Measurements from ENCODE around the gene KDM4D. TPM values are rescaled to one million over a fixed set of nuclear protein-coding genes. Genes with fewer than 3 reads are reported as not detected.
A peak's percentile ranks its signal among the peaks of the same experiment; 100 is the strongest.
"Not testable (repeated sequence)": the region's sequence is repeated elsewhere in the genome, so short reads cannot be mapped to it uniquely, and the experiment has no call there.

KDM4D gene
- total and polyA plus RNA-seq, 4 donors = 0.13 to 0.75 (median 0.38) TPM

GRCh38 chr11:95033051-95033450 is 59.5 kb downstream of the KDM4D start:
- WGBS, 2 donors = 67 to 82% methylated on average over 1 of the region's 1 CpG
- no peak for DNase-seq
- Histone ChIP-seq H3K4me3 (ENCODE audit: low read length in 2 of 2) (no peak overlapping the region), H3K36me3 (ENCODE audit: control insufficient read depth in 1 of 2, insufficient read depth in 2 of 2, low read length in 1 of 2) (no peaks in the 10 kb centered on the region), H3K4me1 (ENCODE audit: control insufficient read depth in 1 of 2, insufficient read depth in 2 of 2, low read length in 2 of 2) (no peaks in the 10 kb centered on the region), H3K27ac (ENCODE audit: low read depth in 1 of 2, low read length in 2 of 2) (no peak overlapping the region), H3K9me3 (ENCODE audit: control insufficient read depth, low read length) (no peaks in the 10 kb centered on the region), H3K27me3 (ENCODE audit: control insufficient read depth in 1 of 2, insufficient read depth in 2 of 2, low read length in 1 of 2) (no peaks in the 10 kb centered on the region)
- intact Hi-C loops (cut with DNase I) = no loop called here
- no peak for ATAC-seq (ENCODE audit: low FRiP score)

- H3K36me3 ChIP-seq (ENCODE audit: control insufficient read depth in 1 of 2, insufficient read depth in 2 of 2, low read length in 1 of 2) = no peaks in the 10 kb centered on the region
- DNase-seq = no peak
- H3K27ac ChIP-seq (ENCODE audit: low read depth in 1 of 2, low read length in 2 of 2) = no peak overlapping the region
- no peaks in the 10 kb centered on the region for H3K27me3 ChIP-seq (ENCODE audit: control insufficient read depth in 1 of 2, insufficient read depth in 2 of 2, low read length in 1 of 2)
- no peaks in the 10 kb centered on the region for H3K9me3 ChIP-seq (ENCODE audit: control insufficient read depth, low read length)
- intact Hi-C loops (cut with DNase I) = no loop called here
- no peaks in the 10 kb centered on the region for H3K4me1 ChIP-seq (ENCODE audit: control insufficient read depth in 1 of 2, insufficient read depth in 2 of 2, low read length in 2 of 2)
- ATAC-seq (ENCODE audit: low FRiP score) = no peak
- H3K4me3 ChIP-seq (ENCODE audit: low read length in 2 of 2) = no peak overlapping the region
- WGBS, 2 donors = 75 to 78% methylated on average over 2 of the region's 2 CpGs
Measured at GRCh38 chr11:95035316-95035715, 61.8 kb downstream of the KDM4D start.

- H3K27ac ChIP-seq (ENCODE audit: low read depth in 1 of 2, low read length in 2 of 2); DNase-seq; H3K4me1 ChIP-seq (ENCODE audit: control insufficient read depth in 1 of 2, insufficient read depth in 2 of 2, low read length in 2 of 2); H3K36me3 ChIP-seq (ENCODE audit: control insufficient read depth in 1 of 2, insufficient read depth in 2 of 2, low read length in 1 of 2); H3K27me3 ChIP-seq (ENCODE audit: control insufficient read depth in 1 of 2, insufficient read depth in 2 of 2, low read length in 1 of 2); H3K9me3 ChIP-seq (ENCODE audit: control insufficient read depth, low read length); intact Hi-C loops (cut with DNase I): not testable (repeated sequence)
- WGBS, 2 donors = 17 to 19% methylated on average over 63 to 71 of the region's 71 CpGs
- H3K4me3 ChIP-seq (ENCODE audit: low read length in 2 of 2) = peak overlapping the region in 1 of 2 donors; percentile 1
- ATAC-seq (ENCODE audit: low FRiP score) = peak; percentile 38
Measured at GRCh38 chr11:95037356-95038035, 64.0 kb downstream of the KDM4D start.

GRCh38 chr11:95042239-95042638 is 68.7 kb downstream of the KDM4D start:
- Histone ChIP-seq H3K36me3 (ENCODE audit: control insufficient read depth in 1 of 2, insufficient read depth in 2 of 2, low read length in 1 of 2) (no peaks in the 10 kb centered on the region), H3K9me3 (ENCODE audit: control insufficient read depth, low read length) (no peaks in the 10 kb centered on the region), H3K27ac (ENCODE audit: low read depth in 1 of 2, low read length in 2 of 2) (no peak overlapping the region), H3K4me1 (ENCODE audit: control insufficient read depth in 1 of 2, insufficient read depth in 2 of 2, low read length in 2 of 2) (no peaks in the 10 kb centered on the region), H3K27me3 (ENCODE audit: control insufficient read depth in 1 of 2, insufficient read depth in 2 of 2, low read length in 1 of 2) (no peaks in the 10 kb centered on the region), H3K4me3 (ENCODE audit: low read length in 2 of 2) (no peak overlapping the region)
- 96 to 100% methylated on average over 1 of the region's 1 CpG for WGBS, 2 donors
- DNase-seq (no peak), ATAC-seq (ENCODE audit: low FRiP score) (no peak)
- intact Hi-C loops (cut with DNase I) = no loop called here

- Histone ChIP-seq H3K9me3 (ENCODE audit: control insufficient read depth, low read length) (no peaks in the 10 kb centered on the region), H3K4me1 (ENCODE audit: control insufficient read depth in 1 of 2, insufficient read depth in 2 of 2, low read length in 2 of 2) (no peaks in the 10 kb centered on the region), H3K27ac (ENCODE audit: low read depth in 1 of 2, low read length in 2 of 2) (no peak overlapping the region), H3K4me3 (ENCODE audit: low read length in 2 of 2) (no peak overlapping the region), H3K27me3 (ENCODE audit: control insufficient read depth in 1 of 2, insufficient read depth in 2 of 2, low read length in 1 of 2) (no peaks in the 10 kb centered on the region), H3K36me3 (ENCODE audit: control insufficient read depth in 1 of 2, insufficient read depth in 2 of 2, low read length in 1 of 2) (no peaks in the 10 kb centered on the region)
- ATAC-seq (ENCODE audit: low FRiP score) = no peak
- intact Hi-C loops (cut with DNase I) = no loop called here
- 76 to 79% methylated on average over 3 of the region's 3 CpGs for WGBS, 2 donors
- DNase-seq = no peak
Measured at GRCh38 chr11:95042906-95043305, 69.4 kb downstream of the KDM4D start.

- intact Hi-C loops (cut with DNase I) = no loop called here
- Histone ChIP-seq H3K9me3 (ENCODE audit: control insufficient read depth, low read length) (no peaks in the 10 kb centered on the region), H3K36me3 (ENCODE audit: control insufficient read depth in 1 of 2, insufficient read depth in 2 of 2, low read length in 1 of 2) (no peaks in the 10 kb centered on the region), H3K27ac (ENCODE audit: low read depth in 1 of 2, low read length in 2 of 2) (no peak overlapping the region), H3K4me3 (ENCODE audit: low read length in 2 of 2) (no peak overlapping the region), H3K27me3 (ENCODE audit: control insufficient read depth in 1 of 2, insufficient read depth in 2 of 2, low read length in 1 of 2) (no peaks in the 10 kb centered on the region), H3K4me1 (ENCODE audit: control insufficient read depth in 1 of 2, insufficient read depth in 2 of 2, low read length in 2 of 2) (no peaks in the 10 kb centered on the region)
- ATAC-seq (ENCODE audit: low FRiP score) (no peak), DNase-seq (no peak)
- WGBS, 2 donors = 38 to 53% methylated on average over 4 of the region's 4 CpGs
Measured at GRCh38 chr11:95044010-95044409, 70.5 kb downstream of the KDM4D start.

- no peak overlapping the region for H3K27ac ChIP-seq (ENCODE audit: low read depth in 1 of 2, low read length in 2 of 2)
- intact Hi-C loops (cut with DNase I) = no loop called here
- no peak for ATAC-seq (ENCODE audit: low FRiP score)
- DNase-seq = no peak
- no peak overlapping the region for H3K4me3 ChIP-seq (ENCODE audit: low read length in 2 of 2)
- no peaks in the 10 kb centered on the region for H3K27me3 ChIP-seq (ENCODE audit: control insufficient read depth in 1 of 2, insufficient read depth in 2 of 2, low read length in 1 of 2)
- H3K4me1 ChIP-seq (ENCODE audit: control insufficient read depth in 1 of 2, insufficient read depth in 2 of 2, low read length in 2 of 2) = no peaks in the 10 kb centered on the region
- no peaks in the 10 kb centered on the region for H3K36me3 ChIP-seq (ENCODE audit: control insufficient read depth in 1 of 2, insufficient read depth in 2 of 2, low read length in 1 of 2)
- no peaks in the 10 kb centered on the region for H3K9me3 ChIP-seq (ENCODE audit: control insufficient read depth, low read length)
Measured at GRCh38 chr11:95045812-95046211, 72.3 kb downstream of the KDM4D start.

Other genes starting within 250 kb of the KDM4D start
- 10 to 100 TPM; 66.2 to 78.5 TPM for gene AMOTL1, start 205.4 kb upstream of the KDM4D start, total RNA-seq
- 10 to 100 TPM; 12.5 to 13.0 TPM for gene AMOTL1, start 205.4 kb upstream of the KDM4D start, polyA plus RNA-seq
- gene CWC15, start 153 bp upstream of the KDM4D start, total RNA-seq = 10 to 100 TPM; 49.7 to 54.7 TPM
- 10 to 100 TPM; 47.5 to 51.1 TPM for gene CWC15, start 153 bp upstream of the KDM4D start, polyA plus RNA-seq
- gene KDM4E, start 51.5 kb downstream of the KDM4D start, total RNA-seq = not detected
- gene KDM4E, start 51.5 kb downstream of the KDM4D start, polyA plus RNA-seq = not detected
- not detected for gene KDM4F, start 75.7 kb downstream of the KDM4D start, total RNA-seq
- gene KDM4F, start 75.7 kb downstream of the KDM4D start, polyA plus RNA-seq = not detected
- 10 to 100 TPM; 35.8 to 40.5 TPM for gene SRSF8, start 93.2 kb downstream of the KDM4D start, total RNA-seq
- gene SRSF8, start 93.2 kb downstream of the KDM4D start, polyA plus RNA-seq = 10 to 100 TPM; 41.9 to 45.4 TPM
- 10 to 100 TPM; 50.9 to 54.8 TPM for gene ENDOD1, start 116.1 kb downstream of the KDM4D start, total RNA-seq
- gene ENDOD1, start 116.1 kb downstream of the KDM4D start, polyA plus RNA-seq = 10 to 100 TPM; 19.0 to 71.8 TPM